SKM-1 treated with dmso at 0.1 percent for 144 hours (cell line): ENCODE measurements around the gene FLAD1.

Experiments used
- DNase-seq: peaks from one replicate; lab custom pipeline; 2025; ENCODE audit not compliant: unreplicated experiment; lab: John Stamatoyannopoulos, UW

FLAD1 gene

DNA sequence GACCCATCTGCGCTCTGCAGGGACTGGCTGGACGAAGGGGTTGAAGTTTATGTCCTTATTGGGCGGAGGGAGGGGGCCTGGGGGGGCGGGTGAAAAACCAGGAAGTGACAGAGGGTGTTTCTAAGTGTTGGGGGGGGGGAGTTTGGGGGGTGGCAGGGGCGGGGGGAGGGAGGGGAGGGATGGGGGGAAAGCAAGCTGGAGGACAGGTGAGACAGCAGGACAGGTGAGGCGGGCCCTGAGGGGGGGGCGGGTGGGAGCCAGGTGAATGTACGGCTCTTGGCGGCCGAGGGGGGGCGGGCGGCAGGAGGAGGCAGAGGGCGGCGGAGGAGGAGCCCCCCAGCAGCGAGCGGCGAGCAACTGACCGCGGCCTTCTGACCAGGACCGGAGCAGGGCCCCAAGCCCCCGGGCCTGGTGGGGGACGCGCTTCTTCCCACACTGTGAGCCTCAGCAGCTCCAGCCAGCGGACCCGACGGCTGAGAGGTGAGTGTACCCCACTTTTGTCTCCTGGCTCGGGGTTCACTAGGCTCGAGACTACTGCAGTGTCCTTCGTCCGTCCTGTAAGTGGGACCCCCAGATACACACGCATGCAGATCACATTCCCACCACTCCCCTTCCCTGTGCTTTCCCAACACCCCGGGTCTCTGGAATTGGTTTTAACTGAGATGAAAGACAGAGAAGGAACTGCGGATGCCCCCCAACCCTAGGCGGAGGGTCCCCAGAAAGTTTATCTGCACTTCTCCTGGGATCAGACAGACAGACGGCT, 19.5 kb downstream of the FLAD1 start, which contains the start of gene ZBTB7B:
TSS of gene ZBTB7B (plus strand) at position 339 of the 763 bp plus-strand sequence. CDS start 11,859 bp downstream, outside the sequence.
- DNase-seq = peak; percentile 98

DNA sequence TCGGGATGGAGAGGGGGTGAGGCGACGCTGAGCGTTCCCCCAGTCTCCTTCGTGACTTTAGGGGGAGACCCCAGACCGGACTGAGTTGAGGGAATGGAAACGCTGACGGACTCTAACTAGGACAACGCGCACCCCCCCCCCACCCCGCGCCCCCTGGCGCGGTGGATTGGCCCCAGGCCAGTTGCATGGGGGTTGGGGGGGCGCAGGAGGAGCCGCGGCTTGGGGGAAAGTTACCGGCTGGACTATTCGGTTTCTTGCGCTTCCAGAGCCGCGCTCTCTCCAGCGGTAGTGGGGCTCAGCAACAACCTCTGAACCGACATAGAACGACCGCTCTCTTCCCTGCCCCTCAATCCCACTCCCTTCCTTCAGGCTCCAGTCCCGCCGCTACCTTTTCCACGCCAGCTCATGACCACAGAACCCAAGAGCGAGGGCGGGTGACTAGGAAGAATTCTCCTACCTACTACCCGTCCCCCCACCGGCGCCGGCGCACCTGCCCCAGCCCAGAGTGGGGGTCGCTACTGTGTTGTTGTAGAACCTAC, 20.2 kb downstream of the FLAD1 start:
- DNase-seq = no peak

GRCh38 chr1:155003766-155004351, 20.7 kb downstream of the FLAD1 start:
- DNase-seq = no peak

DNA sequence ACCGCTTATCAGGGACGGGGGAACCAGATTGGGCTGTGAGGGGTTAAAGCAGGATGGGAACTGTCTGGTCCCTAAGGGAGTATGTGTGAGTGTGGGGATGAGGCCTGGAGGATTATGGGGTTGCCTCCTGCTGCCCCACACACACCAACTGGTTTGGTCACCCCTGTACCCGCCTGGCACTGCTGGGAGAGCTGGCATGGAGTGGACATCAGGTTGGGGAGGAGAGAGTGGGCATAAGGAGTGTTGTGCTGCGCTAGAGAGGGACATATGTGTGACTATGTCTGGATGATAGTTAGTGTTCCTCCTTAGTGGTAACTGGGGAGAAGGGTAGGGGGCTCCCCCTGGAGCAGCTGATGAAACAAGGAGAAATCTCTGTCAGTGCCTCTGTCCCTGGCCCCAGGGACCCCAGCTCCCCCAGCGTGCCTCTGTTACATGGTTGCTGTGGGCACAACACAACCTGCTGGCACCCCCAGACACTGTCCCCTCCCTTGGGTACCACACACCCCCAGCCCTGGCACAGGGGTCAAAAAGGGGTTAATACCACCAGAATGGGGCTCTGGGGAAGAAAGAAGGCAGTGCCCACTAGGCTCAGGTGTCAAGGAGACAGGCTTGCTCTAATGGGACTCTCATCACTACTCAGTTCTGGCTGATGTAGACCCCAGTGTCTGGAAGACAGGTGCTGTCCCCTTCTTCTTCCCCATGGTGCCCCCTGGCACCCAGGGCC, 21.4 kb downstream of the FLAD1 start:
- DNase-seq = no peak

DNA sequence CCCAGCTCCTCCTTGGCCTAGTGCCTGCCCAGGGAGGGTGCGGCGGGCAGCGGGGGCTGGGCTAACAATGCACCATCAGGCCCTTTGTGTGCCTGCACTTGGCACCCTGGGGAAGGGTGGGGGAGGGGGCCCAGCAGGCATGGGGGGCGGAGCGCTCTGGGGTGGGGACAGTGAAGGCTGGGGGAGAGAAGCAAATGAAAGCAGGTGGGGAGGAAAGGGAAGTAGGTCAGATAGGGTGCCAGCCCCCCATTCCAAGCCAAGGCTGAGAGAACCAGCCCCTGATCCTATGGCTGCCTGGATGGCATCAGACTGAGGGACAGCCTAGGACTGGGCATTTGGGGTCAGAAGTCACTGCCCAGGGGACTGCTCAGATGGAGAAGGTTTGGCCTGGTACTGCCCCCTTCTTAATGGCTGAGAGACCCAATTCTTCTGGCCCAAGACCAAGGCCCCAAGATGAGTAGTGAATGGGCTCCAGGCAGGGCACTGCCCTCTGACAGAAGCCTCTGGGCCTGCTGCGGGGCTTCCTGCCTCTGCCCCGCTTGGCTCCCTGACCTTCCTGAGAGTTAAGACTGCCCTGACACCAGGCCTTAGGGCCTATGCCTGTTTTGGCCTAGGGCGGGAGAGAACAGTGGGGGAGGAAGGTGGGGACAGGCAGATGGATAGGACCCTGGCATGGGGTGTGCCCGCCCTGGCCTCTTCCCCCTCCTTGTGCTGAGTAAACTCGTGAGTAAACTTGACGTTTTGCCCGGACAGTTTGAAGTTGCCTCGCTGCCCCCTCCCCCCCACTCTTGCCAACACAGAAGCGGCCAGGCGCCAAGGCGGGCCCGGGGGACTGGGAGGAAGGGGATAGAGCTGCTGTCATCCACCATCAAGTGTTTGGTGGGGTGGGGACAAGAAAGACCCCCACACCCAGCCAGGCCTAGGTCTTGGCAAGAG, 22.2 kb downstream of the FLAD1 start:
- DNase-seq = no peak

DNA sequence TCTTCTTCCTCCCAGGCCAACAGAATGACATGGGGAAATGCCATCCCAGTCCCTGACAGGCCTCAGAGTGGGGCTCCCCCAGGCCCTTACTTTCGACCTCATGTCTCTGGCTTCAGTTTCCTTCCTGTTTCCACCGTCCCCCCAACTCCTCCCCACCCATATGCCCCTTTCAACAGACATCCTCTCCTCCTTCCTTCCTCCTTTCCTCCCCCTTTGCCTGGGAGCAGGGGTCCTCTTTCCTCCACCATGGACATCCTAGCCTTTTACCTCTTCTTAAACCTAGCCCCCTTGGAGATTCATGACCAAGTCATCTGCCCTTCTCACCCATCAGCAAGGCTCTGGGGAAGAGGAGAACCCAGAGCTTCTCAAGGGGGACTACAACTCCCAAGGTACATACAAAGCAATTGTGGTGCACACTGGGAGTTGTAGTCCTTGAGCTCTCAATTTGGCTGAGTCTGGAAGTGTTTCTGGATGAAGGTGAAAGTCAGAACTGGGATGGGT, 23.5 kb downstream of the FLAD1 start:
- DNase-seq = peak; percentile 90

GRCh38 chr1:155007251-155007828, 24.2 kb downstream of the FLAD1 start:
- DNase-seq = no peak

DNA sequence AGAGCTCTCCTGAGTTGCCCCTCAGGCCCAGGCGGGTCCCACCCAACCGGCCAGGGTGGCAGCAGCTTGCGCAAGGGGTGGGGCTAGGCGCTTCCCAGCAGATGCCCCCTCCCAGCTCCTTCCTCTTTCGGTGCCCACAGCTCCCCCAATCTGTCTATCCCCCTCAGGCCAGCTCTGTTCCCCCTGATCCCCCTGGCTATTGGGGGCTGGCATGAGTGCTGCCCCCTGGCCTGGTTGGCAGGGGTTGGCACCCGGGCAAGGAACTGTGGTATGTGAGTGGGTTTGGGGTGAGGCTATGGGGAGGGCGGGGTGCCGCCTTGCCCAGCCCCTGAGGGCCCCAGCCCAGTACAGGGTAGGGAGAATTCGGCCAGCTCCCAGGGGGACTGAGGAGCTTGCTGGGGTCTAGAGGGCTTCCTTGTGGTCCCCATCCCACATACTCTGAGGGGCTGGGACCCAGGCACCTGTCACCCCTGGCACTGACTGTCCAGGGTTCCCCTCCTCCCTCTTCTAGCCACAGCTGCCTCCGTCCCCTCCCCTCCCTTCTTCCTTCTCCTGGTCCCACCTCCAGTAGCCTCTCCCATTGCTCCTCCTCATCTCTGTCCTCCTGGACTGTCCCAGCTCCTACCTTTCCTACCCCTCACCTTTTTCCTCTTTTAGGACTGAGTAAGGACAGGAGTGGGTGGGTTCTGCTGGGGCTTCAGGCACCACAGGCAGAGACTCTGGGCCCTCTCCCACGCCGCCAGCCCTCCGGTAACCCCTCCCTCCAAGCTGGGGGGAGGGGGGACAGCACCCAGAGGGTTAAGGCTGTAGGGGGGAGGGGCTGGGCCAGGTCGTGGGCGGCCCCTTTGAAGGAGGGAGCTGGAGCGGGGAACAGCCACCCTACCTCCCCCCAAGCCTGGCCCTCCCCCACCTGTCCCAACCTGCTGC, 25.1 kb downstream of the FLAD1 start:
- DNase-seq = peak; percentile 21

GRCh38 chr1:155009221-155009711, 26.1 kb downstream of the FLAD1 start:
- no peak for DNase-seq

DNA sequence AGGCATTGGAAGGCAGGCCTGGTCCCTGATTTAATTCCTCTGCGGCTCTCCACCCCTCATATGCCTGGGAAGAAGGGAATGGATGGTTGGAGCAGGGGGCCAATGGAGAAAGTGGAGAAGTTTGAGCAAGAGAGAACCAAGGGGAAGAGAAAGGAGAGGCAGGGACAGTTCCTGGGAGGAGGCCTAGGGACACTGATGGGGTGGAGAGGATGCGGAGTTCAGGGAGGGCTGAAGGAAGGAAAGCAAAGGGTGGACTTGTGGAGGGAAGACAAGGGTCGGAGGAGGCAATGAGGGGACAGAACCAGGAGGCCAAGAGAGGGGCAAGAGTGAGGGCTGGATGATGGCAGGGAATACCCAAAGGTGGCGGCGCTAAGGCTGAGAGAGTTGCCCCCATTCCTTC, 26.6 kb downstream of the FLAD1 start:
- DNase-seq = no peak

DNA sequence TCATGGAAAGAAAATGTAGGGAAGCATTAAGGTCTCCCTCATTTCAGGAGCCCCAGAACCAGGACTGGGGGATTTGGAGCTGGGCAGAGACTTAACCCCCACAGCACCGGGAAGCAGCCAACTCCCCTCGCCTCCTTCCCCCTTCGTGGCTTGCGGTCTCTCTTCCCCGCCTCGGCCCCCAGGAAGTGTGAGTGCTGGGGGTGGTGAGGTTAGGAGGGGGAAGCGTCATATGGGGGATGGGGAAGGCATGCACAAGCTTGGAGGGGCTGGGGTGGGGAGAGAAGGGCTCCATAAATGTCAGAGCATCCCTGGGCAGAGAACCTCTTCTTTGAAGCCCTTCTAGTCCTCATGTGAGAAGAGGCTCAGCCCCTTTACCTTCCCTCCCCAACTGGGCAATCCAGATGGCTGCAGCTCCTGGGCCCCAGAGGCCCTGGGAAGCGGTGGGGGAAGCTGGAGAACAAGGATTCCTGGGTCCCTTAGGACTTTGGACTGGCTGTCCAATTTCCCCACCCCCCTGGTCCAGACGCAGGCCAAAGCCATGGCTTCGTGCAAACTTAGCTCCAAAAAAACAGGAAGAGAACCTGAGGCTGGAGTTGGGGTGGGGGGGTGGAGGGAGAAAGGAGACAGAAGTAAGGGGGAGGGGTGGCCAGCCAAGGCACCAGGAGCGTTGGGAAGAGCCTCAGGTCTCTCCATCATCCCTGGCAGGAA, 27.2 kb downstream of the FLAD1 start:
- peak; percentile 73 for DNase-seq

- DNase-seq = no peak
These were observed 27.9 kb downstream of the FLAD1 start for GRCh38 chr1:155011004-155011416.

GRCh38 chr1:155011437-155012025, 28.4 kb downstream of the FLAD1 start:
- no peak for DNase-seq

GRCh38 chr1:155012026-155012546, 28.9 kb downstream of the FLAD1 start:
- peak; percentile 40 for DNase-seq

DNA sequence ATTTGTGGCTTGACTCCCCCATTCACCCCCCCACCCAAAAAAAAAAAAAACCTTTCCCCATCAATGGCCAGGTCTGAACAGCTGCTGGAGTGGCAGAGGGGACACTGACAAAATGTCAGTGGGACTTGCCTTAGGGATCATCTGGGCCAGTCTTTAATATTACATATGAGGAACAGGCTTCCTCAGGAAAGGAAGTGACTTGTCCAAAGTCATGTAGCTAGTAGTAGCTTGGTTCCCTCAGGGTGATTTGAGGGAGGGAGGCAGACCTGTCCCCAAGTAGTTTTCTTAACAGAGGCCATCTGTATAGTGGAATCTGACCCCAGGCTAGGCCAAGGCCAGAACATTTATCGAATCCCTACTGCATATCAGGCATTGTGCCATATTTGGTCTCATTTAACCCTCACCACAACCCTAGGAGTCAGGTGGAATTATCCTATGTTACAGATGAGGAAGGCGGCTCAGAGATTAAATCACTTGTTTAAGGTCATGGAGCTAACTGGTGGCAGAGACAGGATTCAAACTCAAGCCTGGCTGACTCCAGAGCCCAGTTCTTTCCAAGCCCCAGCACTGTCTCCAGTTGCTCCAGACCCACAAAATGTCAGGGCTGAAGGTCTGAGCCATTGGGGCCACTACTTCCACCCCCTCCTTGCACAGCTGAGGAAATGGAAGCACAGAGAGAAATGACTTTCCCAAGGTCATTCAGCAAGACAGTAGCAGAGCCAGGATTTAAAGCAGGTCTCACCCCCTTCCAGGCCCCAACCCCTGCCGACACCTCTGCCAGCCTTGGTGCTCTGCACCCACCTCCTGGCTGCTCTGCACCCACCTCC, 29.8 kb downstream of the FLAD1 start:
- DNase-seq = peak; percentile 59

- no peak for DNase-seq
These were observed 30.5 kb downstream of the FLAD1 start for GRCh38 chr1:155013632-155014031.
